A673 (cell line): Measurements from ENCODE around the gene GMDS. TPM values are rescaled to one million over a fixed set of nuclear protein-coding genes. Genes with fewer than 3 reads are reported as not detected.

Experiments
- BruUV-seq: library from RNA; stranded (reverse); fragments of 400-500 nt; replicated peaks from 2 replicates; lab custom pipeline; 2021; lab: Mats Ljungman, UMichigan
- CTCF ChIA-PET: fragments of 300-600 bp; sonication (Branson Sonifier 250); formaldehyde crosslinking; loops from one replicate; lab custom pipeline; 2022; ENCODE audit warnings: antibody characterized with exemption; lab: Charles Lee
- POLR2A ChIA-PET: fragments of 300-600 bp; sonication (Branson Sonifier 250); formaldehyde crosslinking; loops from one replicate; lab custom pipeline; 2022; ENCODE audit warnings: antibody characterized with exemption; ENCODE audit not compliant: low non-redundant PET; lab: Charles Lee
- DNase-seq: peaks from one replicate; pipeline ENCODE4 v3.0.0-alpha.2; 2015; ENCODE audit warnings: low spot score
- H3K27ac ChIP-seq: fragments of 200-600 bp; sonication (generic); 2 replicates; pipeline ENCODE4 v1.5.1; 2016; ENCODE audit warnings: mixed run types, low read depth, mild to moderate bottlenecking, mixed read lengths, antibody characterized with exemption, low read length; ENCODE audit not compliant: poor library complexity, severe bottlenecking
- H3K27me3 ChIP-seq: fragments of 200-600 bp; sonication (generic); replicated peaks from 2 replicates; pipeline ENCODE4 v1.6.1; 2017; ENCODE audit warnings: mixed run types, low read depth, mild to moderate bottlenecking, mixed read lengths, antibody characterized with exemption, low read length; ENCODE audit not compliant: insufficient read depth, poor library complexity
- H3K36me3 ChIP-seq: fragments of 200-600 bp; sonication (generic); 2 replicates; pipeline ENCODE4 v1.6.1; 2016; ENCODE audit warnings: mixed run types, mild to moderate bottlenecking, mixed read lengths, antibody characterized with exemption, low read length; ENCODE audit not compliant: insufficient read depth, poor library complexity, severe bottlenecking
- H3K4me1 ChIP-seq: fragments of 200-600 bp; sonication (generic); 2 replicates; pipeline ENCODE4 v1.6.1; 2017; ENCODE audit warnings: mixed run types, mild to moderate bottlenecking, mixed read lengths, antibody characterized with exemption, low read length; ENCODE audit not compliant: insufficient read depth, poor library complexity, severe bottlenecking
- H3K4me3 ChIP-seq: fragments of 200-600 bp; sonication (generic); 2 replicates; pipeline ENCODE4 v1.5.1; 2016; ENCODE audit warnings: low read depth, mixed run types, mild to moderate bottlenecking, mixed read lengths, low read length; ENCODE audit not compliant: poor library complexity, severe bottlenecking
- H3K9me3 ChIP-seq: fragments of 200-600 bp; sonication (generic); 2 replicates; pipeline ENCODE4 v1.6.1; 2016; ENCODE audit warnings: mixed run types, low read depth, mild to moderate bottlenecking, mixed read lengths, antibody characterized with exemption, low read length; ENCODE audit not compliant: poor library complexity, severe bottlenecking
- EZH2 ChIP-seq: fragments of 200-600 bp; sonication (generic); IDR thresholded peaks from 2 replicates; pipeline ENCODE4 v1.6.1; 2017; ENCODE audit warnings: borderline replicate concordance, low read depth, mild to moderate bottlenecking, mixed read lengths, antibody characterized with exemption, low read length; ENCODE audit not compliant: poor library complexity, severe bottlenecking
- intact Hi-C: fragments of 100-400 bp; cut with micrococcal nuclease; formaldehyde crosslinking; loops from one replicate; pipeline ENCODE4 v1.10.0; 2022; ENCODE audit not compliant: unreplicated experiment
- total RNA-seq: library from RNA; stranded (reverse); gene quantifications from 2 replicates; pipeline ENCODE4 v1.2.3, GENCODE V29; 2021
- TF ChIP-seq, protein P1 (sequence below): fragments of 300-800, 200-600 bp; sonication (generic); conservative IDR thresholded peaks from 2 replicates; pipeline ENCODE4 v1.5.1; 2017; ENCODE audit warnings: low read depth, mild to moderate bottlenecking, antibody characterized with exemption, low read length, moderate library complexity, mixed read lengths

The GMDS gene
- total RNA-seq, 1 experiment from 2014 or later: 15.2 TPM

DNA sequence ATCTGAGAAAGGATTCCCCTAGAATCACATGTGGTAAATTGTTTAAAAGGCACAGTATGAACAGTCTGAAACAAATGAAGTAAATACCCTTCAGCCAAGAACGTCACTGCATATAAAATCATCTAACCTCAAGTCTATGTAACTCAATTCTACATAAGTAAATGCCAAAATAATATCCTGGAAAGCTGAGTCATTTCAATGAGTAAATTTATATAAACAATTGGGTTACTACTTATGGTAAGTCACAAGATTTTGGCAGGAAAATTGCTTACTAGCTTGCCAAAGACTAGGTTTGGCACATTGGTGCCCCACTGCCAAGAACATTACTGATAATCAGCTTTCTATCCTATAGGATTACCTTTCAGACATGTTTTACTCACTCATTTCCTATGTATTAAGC lies 8.4 kb downstream of the GMDS start:
- no peaks in the 10 kb centered on the region for H3K36me3 ChIP-seq
- H3K27me3 ChIP-seq: no peaks in the 10 kb centered on the region
- H3K4me1 ChIP-seq: no peaks in the 10 kb centered on the region
- H3K27ac ChIP-seq: no peak overlapping the region
- no peak for TF ChIP-seq EZH2
- TF ChIP-seq, protein P1, sequence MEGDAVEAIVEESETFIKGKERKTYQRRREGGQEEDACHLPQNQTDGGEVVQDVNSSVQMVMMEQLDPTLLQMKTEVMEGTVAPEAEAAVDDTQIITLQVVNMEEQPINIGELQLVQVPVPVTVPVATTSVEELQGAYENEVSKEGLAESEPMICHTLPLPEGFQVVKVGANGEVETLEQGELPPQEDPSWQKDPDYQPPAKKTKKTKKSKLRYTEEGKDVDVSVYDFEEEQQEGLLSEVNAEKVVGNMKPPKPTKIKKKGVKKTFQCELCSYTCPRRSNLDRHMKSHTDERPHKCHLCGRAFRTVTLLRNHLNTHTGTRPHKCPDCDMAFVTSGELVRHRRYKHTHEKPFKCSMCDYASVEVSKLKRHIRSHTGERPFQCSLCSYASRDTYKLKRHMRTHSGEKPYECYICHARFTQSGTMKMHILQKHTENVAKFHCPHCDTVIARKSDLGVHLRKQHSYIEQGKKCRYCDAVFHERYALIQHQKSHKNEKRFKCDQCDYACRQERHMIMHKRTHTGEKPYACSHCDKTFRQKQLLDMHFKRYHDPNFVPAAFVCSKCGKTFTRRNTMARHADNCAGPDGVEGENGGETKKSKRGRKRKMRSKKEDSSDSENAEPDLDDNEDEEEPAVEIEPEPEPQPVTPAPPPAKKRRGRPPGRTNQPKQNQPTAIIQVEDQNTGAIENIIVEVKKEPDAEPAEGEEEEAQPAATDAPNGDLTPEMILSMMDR: no peak
- no peak overlapping the region for H3K4me3 ChIP-seq
- intact Hi-C loops: no loop called here
- no peaks in the 10 kb centered on the region for H3K9me3 ChIP-seq
- no TSS peak for BruUV-seq
- CTCF ChIA-PET: no interaction called here
- DNase-seq: no peak
- POLR2A ChIA-PET: no interaction called here

DNA sequence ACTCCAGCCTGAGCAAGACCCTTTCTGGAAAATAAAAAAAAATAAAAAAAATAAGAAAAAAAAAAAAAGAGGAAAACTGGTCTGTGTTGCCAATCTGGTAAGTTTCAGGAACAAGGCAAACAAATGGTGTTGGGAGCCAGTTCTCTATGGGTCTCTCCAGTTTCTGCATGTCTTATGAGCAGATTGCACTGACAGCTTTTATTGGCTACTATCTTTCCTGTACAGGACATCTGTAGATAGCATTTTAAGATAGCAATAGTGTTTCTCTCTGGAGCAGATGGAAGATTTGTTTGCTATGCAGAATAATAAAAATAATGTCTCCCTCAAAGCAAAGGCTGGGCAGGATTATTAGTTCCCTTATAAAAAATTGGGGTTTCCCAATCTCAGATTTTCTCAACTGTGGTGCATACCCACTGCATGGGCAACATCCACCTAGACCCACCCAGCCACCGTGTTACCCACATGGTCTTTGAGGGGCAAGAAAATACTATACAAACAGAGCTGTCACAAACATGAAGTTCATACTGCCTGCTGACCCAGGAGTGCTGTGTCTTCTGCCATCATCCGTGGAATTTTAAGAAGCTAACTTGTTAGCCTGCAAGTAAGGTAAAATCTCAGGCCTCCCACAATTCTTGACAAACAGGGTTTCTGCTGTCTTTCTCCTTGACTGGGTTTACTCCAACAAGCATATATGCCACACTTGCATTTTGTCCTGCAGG lies 9.5 kb downstream of the GMDS start:
- DNase-seq: no peak
- Histone ChIP-seq H3K4me1 (no peaks in the 10 kb centered on the region), H3K4me3 (no peak overlapping the region), H3K36me3 (no peaks in the 10 kb centered on the region), H3K9me3 (no peaks in the 10 kb centered on the region), H3K27me3 (no peaks in the 10 kb centered on the region), H3K27ac (no peak overlapping the region)
- TF ChIP-seq, protein P1: no peak
- TF ChIP-seq EZH2: no peak
- no TSS peak for BruUV-seq
- CTCF ChIA-PET: no interaction called here
- POLR2A ChIA-PET: no interaction called here
- intact Hi-C loops: no loop called here

DNA sequence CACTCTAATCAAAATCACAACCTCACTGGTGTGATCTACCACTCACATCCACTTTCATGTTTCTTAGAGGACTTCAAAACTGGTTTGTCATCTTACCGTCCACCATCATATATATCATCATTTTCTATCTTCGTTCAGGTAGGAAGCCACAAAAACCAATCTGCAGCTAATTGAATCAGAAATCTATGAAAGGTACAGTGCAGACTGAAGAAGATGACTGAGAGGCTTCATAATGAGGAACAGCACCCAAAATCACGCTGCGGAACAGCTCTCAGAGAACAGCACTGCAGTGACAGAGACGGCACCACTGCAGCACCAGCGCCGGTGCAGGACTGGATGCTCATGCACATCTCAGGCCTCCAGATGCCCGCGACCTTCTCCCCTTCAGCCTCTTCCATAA lies 13.0 kb downstream of the GMDS start:
- no peak overlapping the region for H3K4me3 ChIP-seq
- CTCF ChIA-PET: no interaction called here
- POLR2A ChIA-PET: no interaction called here
- H3K9me3 ChIP-seq: no peaks in the 10 kb centered on the region
- intact Hi-C loops: no loop called here
- DNase-seq: no peak
- H3K27ac ChIP-seq: no peak overlapping the region
- BruUV-seq: no TSS peak
- no peaks in the 10 kb centered on the region for H3K36me3 ChIP-seq
- TF ChIP-seq, protein P1: no peak
- no peak for TF ChIP-seq EZH2
- H3K4me1 ChIP-seq: no peaks in the 10 kb centered on the region
- H3K27me3 ChIP-seq: no peaks in the 10 kb centered on the region
